ENCODE data around the gene SYNDIG1L. TPM values are rescaled to one million over a fixed set of nuclear protein-coding genes. Genes with fewer than 3 reads are reported as not detected.

SYNDIG1L gene
- total RNA-seq, 1 experiment from 2014 or later = 0.33 TPM

DNA sequence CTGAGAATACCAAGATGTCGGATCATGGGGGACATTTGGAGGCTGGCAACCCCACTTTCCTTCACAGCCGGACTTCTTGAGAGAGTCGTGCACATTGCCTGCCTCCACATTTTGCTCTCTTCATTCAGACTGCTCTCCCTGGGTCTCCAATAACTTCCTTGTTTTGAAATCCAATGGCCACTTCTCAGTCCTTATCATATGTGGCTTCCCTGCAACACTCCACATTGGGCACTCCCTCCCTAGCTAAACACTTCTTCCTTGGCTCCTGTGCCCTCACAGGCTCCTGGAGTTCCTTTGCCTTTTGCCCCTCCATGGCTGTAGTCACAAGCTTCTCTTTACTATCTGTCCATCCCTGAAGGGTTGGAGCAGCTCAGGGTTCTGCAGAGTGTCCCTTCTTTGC is 37.0 kb upstream of the SYNDIG1L start:
- H3K9me3 Mint-ChIP-seq = no peaks in the 10 kb centered on the region
- H2BK15ac ChIP-seq (ENCODE audit: low read depth, low read length) = no peak overlapping the region
- H3K56ac ChIP-seq (ENCODE audit: insufficient read length, low read depth, low read length) = no peak overlapping the region
- H3K23ac ChIP-seq (ENCODE audit: insufficient read length, low read depth, low read length) = no peak overlapping the region
- no peaks in the 10 kb centered on the region for H3K23me2 ChIP-seq (ENCODE audit: insufficient read length, low read depth, low read length, poor library complexity, severe bottlenecking)
- H3K4me1 Mint-ChIP-seq = peaks cover 4 to 16% of the 10 kb centered on the region in 2 experiments
- no peak overlapping the region for H2BK120ac ChIP-seq (ENCODE audit: low read depth, low read length, poor library complexity, severe bottlenecking)
- H3K4me1 ChIP-seq (ENCODE audit: insufficient read depth, low read length) = no peaks in the 10 kb centered on the region
- H4K20me1 ChIP-seq (ENCODE audit: control insufficient read depth, insufficient read depth, insufficient read length) = no peaks in the 10 kb centered on the region
- TF ChIP-seq, protein P1, sequence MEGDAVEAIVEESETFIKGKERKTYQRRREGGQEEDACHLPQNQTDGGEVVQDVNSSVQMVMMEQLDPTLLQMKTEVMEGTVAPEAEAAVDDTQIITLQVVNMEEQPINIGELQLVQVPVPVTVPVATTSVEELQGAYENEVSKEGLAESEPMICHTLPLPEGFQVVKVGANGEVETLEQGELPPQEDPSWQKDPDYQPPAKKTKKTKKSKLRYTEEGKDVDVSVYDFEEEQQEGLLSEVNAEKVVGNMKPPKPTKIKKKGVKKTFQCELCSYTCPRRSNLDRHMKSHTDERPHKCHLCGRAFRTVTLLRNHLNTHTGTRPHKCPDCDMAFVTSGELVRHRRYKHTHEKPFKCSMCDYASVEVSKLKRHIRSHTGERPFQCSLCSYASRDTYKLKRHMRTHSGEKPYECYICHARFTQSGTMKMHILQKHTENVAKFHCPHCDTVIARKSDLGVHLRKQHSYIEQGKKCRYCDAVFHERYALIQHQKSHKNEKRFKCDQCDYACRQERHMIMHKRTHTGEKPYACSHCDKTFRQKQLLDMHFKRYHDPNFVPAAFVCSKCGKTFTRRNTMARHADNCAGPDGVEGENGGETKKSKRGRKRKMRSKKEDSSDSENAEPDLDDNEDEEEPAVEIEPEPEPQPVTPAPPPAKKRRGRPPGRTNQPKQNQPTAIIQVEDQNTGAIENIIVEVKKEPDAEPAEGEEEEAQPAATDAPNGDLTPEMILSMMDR (conservative IDR thresholded peaks at IDR 0.05) = no peak
- H4K5ac ChIP-seq (ENCODE audit: insufficient read length, low read depth, low read length) = no peak overlapping the region
- DNase-seq = no peak
- no peak overlapping the region for H3K9ac ChIP-seq (ENCODE audit: extremely low read depth, insufficient read length, low read length)
- no peak overlapping the region for H3K4me3 Mint-ChIP-seq
- H2AK5ac ChIP-seq (ENCODE audit: insufficient read length, low read length) = no peak overlapping the region
- no peaks in the 10 kb centered on the region for H3K79me2 ChIP-seq (ENCODE audit: insufficient read depth, low read length)
- no peak overlapping the region for H4K91ac ChIP-seq (ENCODE audit: insufficient read length, low read depth, low read length)
- H3T11ph ChIP-seq (ENCODE audit: low read length) = no peak overlapping the region
- WGBS (ENCODE audit: extremely low coverage, insufficient read length, low lambda C conversion rate) = no CpG with 5 or more reads among the region's 3 CpGs
- no peak overlapping the region for H2AFZ ChIP-seq (ENCODE audit: low read length)
- no peak overlapping the region for H2BK20ac ChIP-seq (ENCODE audit: low read depth, low read length, poor library complexity, severe bottlenecking)
- no peak overlapping the region for H2BK12ac ChIP-seq (ENCODE audit: insufficient read length, low read depth, low read length)
- H3K4me2 ChIP-seq (ENCODE audit: insufficient read depth, insufficient read length, low read length) = no peak overlapping the region
- no peak overlapping the region for H3K18ac ChIP-seq (ENCODE audit: insufficient read length, low read depth, low read length)
- H3K36me3 Mint-ChIP-seq (ENCODE audit: insufficient read depth in 1 of 3, low read depth in 3 of 3) = no peaks in the 10 kb centered on the region
- H3K27ac Mint-ChIP-seq = no peak overlapping the region
- H3K14ac ChIP-seq (ENCODE audit: insufficient read depth, low read length) = no peak overlapping the region
- no peak overlapping the region for H2BK5ac ChIP-seq (ENCODE audit: insufficient read length, low read length)
- no peak overlapping the region for H3K27ac ChIP-seq (ENCODE audit: insufficient read length, low read depth, low read length)
- H3K27me3 Mint-ChIP-seq (ENCODE audit: low read depth) = peaks cover 1% of the 10 kb centered on the region; the same call in 1 of the 2 replicates
- no peak overlapping the region for H3K4ac ChIP-seq (ENCODE audit: low read depth, low read length)
- H3K9me3 ChIP-seq (ENCODE audit: control insufficient read depth, low read depth, low read length) = no peaks in the 10 kb centered on the region
- H3K27me3 ChIP-seq (ENCODE audit: insufficient read depth, low read length) = no peaks in the 10 kb centered on the region
- no peak overlapping the region for H4K8ac ChIP-seq (replicated peaks; ENCODE audit: insufficient read length, low read depth, low read length)
- no peaks in the 10 kb centered on the region for H3K79me1 ChIP-seq (ENCODE audit: insufficient read depth, low read depth, low read length, poor library complexity, severe bottlenecking)
